CD14-positive monocyte (primary cell): Measurements from ENCODE around the gene BCAN. TPM values are rescaled to one million over a fixed set of nuclear protein-coding genes. Genes with fewer than 3 reads are reported as not detected.
A peak's percentile ranks its signal among the peaks of the same experiment; 100 is the strongest.

ENCODE experiments used
- DNase-seq, 3 donors: peaks; one replicate each; pipeline ENCODE4 v3.0.0-alpha.2; 2011 to 2022
- H2AFZ ChIP-seq: 2 replicates; pipeline ENCODE4 v1.6.0; 2012; ENCODE audit warnings: mild to moderate bottlenecking, low read depth, low read length, inconsistent platforms; ENCODE audit not compliant: insufficient read depth, poor library complexity, severe bottlenecking
- H3K27ac ChIP-seq, 2 donors: 1 replicate in 1 of 2; 2 replicates in 1 of 2; pipeline ENCODE4 v1.5.1; 2012 to 2013; ENCODE audit warnings: low read length in 2 of 2, control low read depth in 1 of 2, inconsistent platforms in 1 of 2, low read depth in 1 of 2, mild to moderate bottlenecking in 1 of 2
- H3K27me3 ChIP-seq, 2 donors: one replicate each; pipeline versions ENCODE4 v1.6.0 to v1.6.1; 2011 to 2013; ENCODE audit warnings: low read length in 2 of 2; ENCODE audit not compliant: control insufficient read depth in 2 of 2, insufficient read depth in 2 of 2
- H3K36me3 ChIP-seq, 2 donors: replicated peaks in 1 of 2; 1 replicate in 1 of 2; 2 replicates in 1 of 2; pipeline versions ENCODE4 v1.5.1 to v1.6.1; 2012 to 2013; ENCODE audit warnings: low read length in 2 of 2, control low read depth in 1 of 2, inconsistent platforms in 1 of 2, mild to moderate bottlenecking in 1 of 2; ENCODE audit not compliant: insufficient read depth in 2 of 2, control insufficient read depth in 1 of 2
- H3K4me1 ChIP-seq, 2 donors: 1 replicate in 1 of 2; 2 replicates in 1 of 2; pipeline versions ENCODE4 v1.5.1 to v1.6.1; 2012 to 2013; ENCODE audit warnings: low read length in 2 of 2, control low read depth in 1 of 2, inconsistent platforms in 1 of 2, mild to moderate bottlenecking in 1 of 2, moderate library complexity in 1 of 2; ENCODE audit not compliant: insufficient read depth in 2 of 2, control insufficient read depth in 1 of 2
- H3K4me2 ChIP-seq: replicated peaks from 2 replicates; pipeline ENCODE3; 2012; ENCODE audit warnings: low read length, moderate library complexity, mild to moderate bottlenecking; ENCODE audit not compliant: poor library complexity, severe bottlenecking; ENCODE audit errors: extremely low read depth
- H3K4me3 ChIP-seq, 3 experiments: fragments of 200-600 bp in 1 of 3; sonication (generic) in 1 of 3; replicated peaks in 1 of 3; 1 replicate in 2 of 3; 2 replicates in 1 of 3; pipeline ENCODE4 v1.5.1; 2011 to 2013; ENCODE audit warnings: low read length in 3 of 3, mild to moderate bottlenecking in 3 of 3, control low read depth in 2 of 3, low read depth in 2 of 3, inconsistent platforms in 1 of 3, moderate library complexity in 1 of 3
- H3K79me2 ChIP-seq: 2 replicates; pipeline ENCODE4 v1.6.0; 2012; ENCODE audit warnings: mild to moderate bottlenecking, control low read depth, inconsistent platforms, low read length, moderate library complexity; ENCODE audit not compliant: insufficient read depth
- H3K9ac ChIP-seq: 2 replicates; pipeline ENCODE4 v1.6.0; 2017; ENCODE audit warnings: low read length, mild to moderate bottlenecking; ENCODE audit not compliant: insufficient read depth, poor library complexity, severe bottlenecking
- H3K9me3 ChIP-seq, 2 donors: replicated peaks in 1 of 2; 1 replicate in 1 of 2; 2 replicates in 1 of 2; pipeline versions ENCODE4 v1.5.1 to v1.6.1; 2012 to 2013; ENCODE audit warnings: low read length in 2 of 2, control low read depth in 1 of 2; ENCODE audit not compliant: control insufficient read depth in 1 of 2, insufficient read depth in 1 of 2
- H4K20me1 ChIP-seq: 2 replicates; pipeline ENCODE4 v1.6.0; 2012; ENCODE audit warnings: mild to moderate bottlenecking, low read length, control low read depth, moderate library complexity; ENCODE audit not compliant: insufficient read depth
- H3K27ac Mint-ChIP-seq, 7 donors: one replicate each; pipeline ENCODE4 v1.8.0; 2020; ENCODE audit warnings: mild to moderate bottlenecking in 7 of 7, mixed read lengths in 7 of 7, moderate library complexity in 6 of 7, inconsistent platforms in 2 of 7
- H3K27me3 Mint-ChIP-seq, 3 donors: one replicate each; pipeline ENCODE4 v1.8.0; 2021 to 2022; ENCODE audit warnings: low read depth in 3 of 3, mild to moderate bottlenecking in 3 of 3, mixed read lengths in 3 of 3, moderate library complexity in 3 of 3, inconsistent platforms in 1 of 3
- H3K36me3 Mint-ChIP-seq, 2 donors: one replicate each; pipeline ENCODE4 v1.8.0; 2020; ENCODE audit warnings: mixed read lengths in 2 of 2, inconsistent platforms in 1 of 2, mild to moderate bottlenecking in 1 of 2
- H3K4me1 Mint-ChIP-seq: one replicate; pipeline ENCODE4 v1.8.0; 2020; ENCODE audit warnings: mild to moderate bottlenecking, mixed read lengths
- H3K4me3 Mint-ChIP-seq, 2 donors: one replicate each; pipeline ENCODE4 v1.8.0; 2020; ENCODE audit warnings: mild to moderate bottlenecking in 2 of 2, mixed read lengths in 2 of 2, moderate library complexity in 1 of 2
- H3K9me3 Mint-ChIP-seq, 7 donors: one replicate each; pipeline ENCODE4 v1.8.0; 2020 to 2022; ENCODE audit warnings: mixed read lengths in 7 of 7, mild to moderate bottlenecking in 6 of 7, moderate library complexity in 6 of 7, inconsistent platforms in 2 of 7
- WGBS: methylation state at CpG from one replicate; pipeline ENCODE4 v1.1.5; 2013; ENCODE audit warnings: missing lambda C conversion rate; ENCODE audit not compliant: insufficient coverage; 5-methylcytosine and 5-hydroxymethylcytosine counted together
- intact Hi-C, 2 donors: fragments of 100-400 bp; cut with micrococcal nuclease; formaldehyde crosslinking; loops; one replicate each; pipeline versions ENCODE4 v1.15.0 to v1.15.1; 2023
- polyA plus RNA-seq, 3 donors: library from polyadenylated mRNA; depleted of rRNA in 1 of 3; unstranded in 2 of 3; stranded (reverse) in 1 of 3; fragments of 300-500 nt in 2 of 3; fragments of >200 nt in 1 of 3; fragmentation: Illumina TruSeq in 2 of 3; gene quantifications; 1 replicate in 2 of 3; 2 replicates in 1 of 3; pipeline ENCODE4 v1.2.3, GENCODE V29; 2012 to 2021
- TF ChIP-seq, protein P1 (sequence below): fragments of 200-600 bp; IDR thresholded peaks from one replicate; pipeline ENCODE4 v1.8.0; 2022; ENCODE audit warnings: antibody characterized with exemption, mild to moderate bottlenecking

BCAN gene
- polyA plus RNA-seq, 3 donors, result not detected

GRCh38 chr1:156681196-156681960, 39.5 kb downstream of the BCAN start:
- Mint-ChIP-seq H3K4me1 (peaks cover 16% of the 10 kb centered on the region), H3K27ac (no peak overlapping the region), H3K4me3 (peak overlapping the region in 1 of 2 donors; percentile 40), H3K9me3 (peaks cover 0 to 7% (median 2%) of the 10 kb centered on the region in 7 donors), H3K36me3 (peaks cover 0 to 4% of the 10 kb centered on the region in 2 donors), H3K27me3 (peaks cover 59 to 88% (median 69%) of the 10 kb centered on the region in 3 donors)
- no peaks in the 10 kb centered on the region for H3K36me3 ChIP-seq
- H3K79me2 ChIP-seq, result no peaks in the 10 kb centered on the region
- no peak overlapping the region for H3K9ac ChIP-seq
- no peak overlapping the region for H3K4me3 ChIP-seq
- no peak for DNase-seq
- peaks cover 31 to 59% of the 10 kb centered on the region in 2 donors for H3K27me3 ChIP-seq
- H2AFZ ChIP-seq, result no peak overlapping the region
- WGBS, result 83% methylated on average over 3 of the region's 8 CpGs
- peaks cover 0 to 7% of the 10 kb centered on the region in 2 donors for H3K9me3 ChIP-seq
- intact Hi-C loops, result no loop called here
- TF ChIP-seq, protein P1, sequence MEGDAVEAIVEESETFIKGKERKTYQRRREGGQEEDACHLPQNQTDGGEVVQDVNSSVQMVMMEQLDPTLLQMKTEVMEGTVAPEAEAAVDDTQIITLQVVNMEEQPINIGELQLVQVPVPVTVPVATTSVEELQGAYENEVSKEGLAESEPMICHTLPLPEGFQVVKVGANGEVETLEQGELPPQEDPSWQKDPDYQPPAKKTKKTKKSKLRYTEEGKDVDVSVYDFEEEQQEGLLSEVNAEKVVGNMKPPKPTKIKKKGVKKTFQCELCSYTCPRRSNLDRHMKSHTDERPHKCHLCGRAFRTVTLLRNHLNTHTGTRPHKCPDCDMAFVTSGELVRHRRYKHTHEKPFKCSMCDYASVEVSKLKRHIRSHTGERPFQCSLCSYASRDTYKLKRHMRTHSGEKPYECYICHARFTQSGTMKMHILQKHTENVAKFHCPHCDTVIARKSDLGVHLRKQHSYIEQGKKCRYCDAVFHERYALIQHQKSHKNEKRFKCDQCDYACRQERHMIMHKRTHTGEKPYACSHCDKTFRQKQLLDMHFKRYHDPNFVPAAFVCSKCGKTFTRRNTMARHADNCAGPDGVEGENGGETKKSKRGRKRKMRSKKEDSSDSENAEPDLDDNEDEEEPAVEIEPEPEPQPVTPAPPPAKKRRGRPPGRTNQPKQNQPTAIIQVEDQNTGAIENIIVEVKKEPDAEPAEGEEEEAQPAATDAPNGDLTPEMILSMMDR, result no peak
- H3K4me2 ChIP-seq, result no peak overlapping the region
- H3K4me1 ChIP-seq, result peaks cover 0 to 7% of the 10 kb centered on the region in 2 donors
- no peaks in the 10 kb centered on the region for H4K20me1 ChIP-seq
- H3K27ac ChIP-seq, result no peak overlapping the region

- peaks cover 53 to 83% (median 66%) of the 10 kb centered on the region in 3 donors for H3K27me3 Mint-ChIP-seq
- Histone ChIP-seq H3K4me2 (no peak overlapping the region), H2AFZ (no peak overlapping the region), H3K79me2 (no peaks in the 10 kb centered on the region), H3K27me3 (peaks cover 24 to 53% of the 10 kb centered on the region in 2 donors), H3K4me3 (no peak overlapping the region), H4K20me1 (no peaks in the 10 kb centered on the region), H3K9me3 (peaks cover 0 to 6% of the 10 kb centered on the region in 2 donors), H3K9ac (no peak overlapping the region), H3K36me3 (no peaks in the 10 kb centered on the region), H3K4me1 (peaks cover 0 to 6% of the 10 kb centered on the region in 2 donors), H3K27ac (no peak overlapping the region)
- intact Hi-C loops, result no loop called here
- TF ChIP-seq, protein P1, result no peak
- H3K4me1 Mint-ChIP-seq, result peaks cover 14% of the 10 kb centered on the region
- H3K9me3 Mint-ChIP-seq, result peaks cover 0 to 6% (median 2%) of the 10 kb centered on the region in 7 donors
- H3K36me3 Mint-ChIP-seq, result peaks cover 0 to 4% of the 10 kb centered on the region in 2 donors
- WGBS, result 90% methylated on average over 1 of the region's 5 CpGs
- H3K4me3 Mint-ChIP-seq, result no peak overlapping the region
- no peak for DNase-seq
- no peak overlapping the region for H3K27ac Mint-ChIP-seq
Observed at GRCh38 chr1:156682166-156682890, 40.4 kb downstream of the BCAN start.
